ENCODE measurements around the gene CARD14. TPM values are rescaled to one million over a fixed set of nuclear protein-coding genes. Genes with fewer than 3 reads are reported as not detected.

Gene CARD14
- total and polyA plus RNA-seq, 10 donors = 0.63 to 4.8 (median 1.3) TPM

DNA sequence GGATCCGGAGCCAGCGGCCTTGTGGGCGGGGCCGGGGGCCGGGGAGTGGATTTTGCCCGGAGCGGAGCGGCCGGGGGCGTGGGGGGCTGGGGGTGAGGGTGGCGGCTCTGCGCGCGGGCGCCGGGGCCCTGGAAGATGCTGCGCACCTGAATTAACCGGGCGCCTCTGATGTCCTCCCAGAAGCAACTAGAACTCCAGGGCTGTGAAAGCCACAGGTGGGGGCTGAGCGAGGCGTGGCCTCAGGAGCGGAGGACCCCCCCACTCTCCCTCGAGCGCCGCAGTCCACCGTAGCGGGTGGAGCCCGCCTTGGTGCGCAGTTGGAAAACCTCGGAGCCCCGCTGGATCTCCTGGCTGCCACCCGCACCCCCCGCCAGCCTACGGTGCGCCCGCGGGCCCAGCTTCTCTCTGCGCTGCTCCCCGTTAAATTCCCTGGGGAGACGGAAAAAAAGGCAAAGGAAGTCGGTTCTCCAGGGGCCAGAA, 50.9 kb downstream of the CARD14 start:
- peak overlapping the region; percentile 81 to 97 (median 90) for H3K27ac ChIP-seq

DNA sequence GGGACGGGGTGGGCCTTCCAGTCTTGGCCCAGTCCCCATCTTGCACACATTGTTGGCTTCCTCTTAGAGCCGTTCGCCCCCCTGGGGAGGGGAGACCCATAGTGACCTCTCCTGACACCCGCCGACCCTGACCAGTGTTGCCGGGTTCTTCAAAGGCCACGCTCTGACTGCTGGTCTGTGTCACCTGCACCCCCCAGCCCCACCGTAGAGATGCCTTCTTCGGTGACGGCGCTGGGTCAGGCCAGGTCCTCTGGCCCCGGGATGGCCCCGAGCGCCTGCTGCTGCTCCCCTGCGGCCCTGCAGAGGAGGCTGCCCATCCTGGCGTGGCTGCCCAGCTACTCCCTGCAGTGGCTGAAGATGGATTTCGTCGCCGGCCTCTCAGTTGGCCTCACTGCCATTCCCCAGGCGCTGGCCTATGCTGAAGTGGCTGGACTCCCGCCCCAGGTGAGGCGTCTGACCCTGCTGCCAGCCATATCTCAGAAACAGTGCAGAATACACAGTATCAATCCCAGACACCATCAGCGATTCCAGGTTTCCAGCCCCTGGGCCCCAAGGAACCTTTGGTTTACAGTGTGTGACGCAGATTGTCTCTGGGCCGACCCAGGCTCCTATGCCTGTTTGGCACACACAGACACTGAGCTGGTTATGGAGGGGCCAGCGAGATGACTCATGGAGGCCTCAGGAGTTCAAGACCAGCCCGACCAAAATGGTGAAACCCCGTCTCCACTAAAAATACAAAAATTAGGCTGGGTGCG, 51.7 kb downstream of the CARD14 start:
- Histone ChIP-seq H3K27ac (peak overlapping the region in 1 of 8 donors; percentile 97), H3K4me1 (peaks cover 12 to 68% (median 37%) of the 10 kb centered on the region in 6 donors), H3K4me3 (peak overlapping the region in 7 of 8 donors; percentile 69 to 98 (median 88)), H3K27me3 (replicated peaks in 1 of 7) (peaks cover 0 to 16% (median 0%) of the 10 kb centered on the region in 7 donors), H3K9me3 (no peaks in the 10 kb centered on the region), H3K36me3 (peaks cover 0 to 48% (median 8%) of the 10 kb centered on the region in 6 donors)
- peak; percentile 74 for DNase-seq
- WGBS, 5 donors = 83 to 88% (median 86%) methylated on average over 24 to 29 of the region's 29 CpGs
- TF ChIP-seq POLR2AphosphoS5 (IDR thresholded peaks at IDR 0.05) = no peak
- TF ChIP-seq, protein P1, sequence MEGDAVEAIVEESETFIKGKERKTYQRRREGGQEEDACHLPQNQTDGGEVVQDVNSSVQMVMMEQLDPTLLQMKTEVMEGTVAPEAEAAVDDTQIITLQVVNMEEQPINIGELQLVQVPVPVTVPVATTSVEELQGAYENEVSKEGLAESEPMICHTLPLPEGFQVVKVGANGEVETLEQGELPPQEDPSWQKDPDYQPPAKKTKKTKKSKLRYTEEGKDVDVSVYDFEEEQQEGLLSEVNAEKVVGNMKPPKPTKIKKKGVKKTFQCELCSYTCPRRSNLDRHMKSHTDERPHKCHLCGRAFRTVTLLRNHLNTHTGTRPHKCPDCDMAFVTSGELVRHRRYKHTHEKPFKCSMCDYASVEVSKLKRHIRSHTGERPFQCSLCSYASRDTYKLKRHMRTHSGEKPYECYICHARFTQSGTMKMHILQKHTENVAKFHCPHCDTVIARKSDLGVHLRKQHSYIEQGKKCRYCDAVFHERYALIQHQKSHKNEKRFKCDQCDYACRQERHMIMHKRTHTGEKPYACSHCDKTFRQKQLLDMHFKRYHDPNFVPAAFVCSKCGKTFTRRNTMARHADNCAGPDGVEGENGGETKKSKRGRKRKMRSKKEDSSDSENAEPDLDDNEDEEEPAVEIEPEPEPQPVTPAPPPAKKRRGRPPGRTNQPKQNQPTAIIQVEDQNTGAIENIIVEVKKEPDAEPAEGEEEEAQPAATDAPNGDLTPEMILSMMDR (IDR thresholded peaks at IDR 0.05 in 8 of 11, conservative IDR thresholded peaks at IDR 0.05 in 3 of 11) = no peak
- no peak for TF ChIP-seq POLR2A (IDR thresholded peaks at IDR 0.05)
- intact Hi-C loops (cut with DNase I; ENCODE audit: low total_unique reads) = no loop called here

More for the DNA sequence above, 50.9 kb downstream of the CARD14 start:
- Histone ChIP-seq H3K27me3 (replicated peaks in 1 of 7) (peaks cover 0 to 16% (median 0%) of the 10 kb centered on the region in 7 donors), H3K9me3 (no peaks in the 10 kb centered on the region), H3K4me1 (peaks cover 12 to 69% (median 37%) of the 10 kb centered on the region in 6 donors), H3K4me3 (peak overlapping the region; percentile 69 to 98 (median 88)), H3K36me3 (peaks cover 0 to 48% (median 13%) of the 10 kb centered on the region in 6 donors)
- no peak for DNase-seq
- TF ChIP-seq, protein P1 (IDR thresholded peaks at IDR 0.05 in 8 of 11, conservative IDR thresholded peaks at IDR 0.05 in 3 of 11) = no peak
- TF ChIP-seq POLR2AphosphoS5 (IDR thresholded peaks at IDR 0.05) (no peak), POLR2A (IDR thresholded peaks at IDR 0.05) (no peak)
- 8 to 33% (median 21%) methylated on average over 18 to 41 of the region's 41 CpGs for WGBS, 5 donors
- intact Hi-C loops (cut with DNase I; ENCODE audit: low total_unique reads) = no loop called here

DNA sequence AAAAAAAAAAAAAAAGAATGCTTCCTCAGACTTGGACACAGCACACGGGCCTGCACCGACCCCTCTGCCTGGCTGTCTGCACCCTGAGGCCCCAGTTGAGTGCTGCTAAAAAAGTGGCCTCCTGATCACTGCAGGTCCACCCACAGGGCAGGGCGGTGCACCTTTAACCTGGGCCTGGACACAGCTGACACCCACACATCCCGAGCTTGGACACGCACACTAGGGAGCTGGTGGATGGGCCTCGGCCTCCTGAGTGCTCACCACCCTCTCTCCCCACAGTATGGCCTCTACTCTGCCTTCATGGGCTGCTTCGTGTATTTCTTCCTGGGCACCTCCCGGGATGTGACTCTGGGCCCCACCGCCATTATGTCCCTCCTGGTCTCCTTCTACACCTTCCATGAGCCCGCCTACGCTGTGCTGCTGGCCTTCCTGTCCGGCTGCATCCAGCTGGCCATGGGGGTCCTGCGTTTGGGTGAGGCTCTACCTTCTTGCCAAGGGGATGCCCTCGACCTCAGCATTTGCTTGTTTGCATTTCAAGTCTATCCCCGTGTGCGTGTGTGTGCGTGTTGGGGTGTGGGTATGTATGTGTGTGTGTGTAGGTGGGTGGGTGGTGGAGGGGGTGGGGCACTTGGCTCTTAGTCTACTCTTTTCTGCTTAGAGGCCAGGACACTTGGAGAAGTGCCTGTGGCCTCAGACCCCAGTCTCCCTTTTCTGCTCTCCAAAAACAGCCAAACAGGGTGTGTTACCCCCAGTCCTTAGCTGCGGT, 52.7 kb downstream of the CARD14 start:
- peaks cover 12 to 58% (median 36%) of the 10 kb centered on the region in 6 donors for H3K4me1 ChIP-seq
- H3K27me3 ChIP-seq (replicated peaks in 1 of 7) = peaks cover 0 to 16% (median 0%) of the 10 kb centered on the region in 7 donors
- intact Hi-C loops (cut with DNase I; ENCODE audit: low total_unique reads) = no loop called here
- 87 to 93% (median 90%) methylated on average over 18 of the region's 18 CpGs for WGBS, 5 donors
- no peak for TF ChIP-seq POLR2AphosphoS5 (IDR thresholded peaks at IDR 0.05)
- TF ChIP-seq, protein P1 (IDR thresholded peaks at IDR 0.05 in 8 of 11, conservative IDR thresholded peaks at IDR 0.05 in 3 of 11) = no peak
- no peak for TF ChIP-seq POLR2A (IDR thresholded peaks at IDR 0.05)
- no peak for DNase-seq
- H3K27ac ChIP-seq = no peak overlapping the region
- peaks cover 0 to 47% (median 0%) of the 10 kb centered on the region in 6 donors for H3K36me3 ChIP-seq
- H3K9me3 ChIP-seq = no peaks in the 10 kb centered on the region
- no peak overlapping the region for H3K4me3 ChIP-seq
